Activated T-helper 1 cell treated with anti-CD3 and anti-CD28 coated beads, Interleukin-12 subunit alpha, Interleukin-12 subunit beta, Interleukin-2, Interleukin-4 antibody, amounts not matched to agents 30 ng/mL and 10 ng/mL and 1 ng/mL, durations not matched to agents 14 hours and 24 hours and 36 hours (primary cell): ENCODE results near the gene CDKN2B-AS1. TPM values are rescaled to one million over a fixed set of nuclear protein-coding genes. Genes with fewer than 3 reads are reported as not detected.

Experiments
- DNase-seq: peaks from one replicate; pipeline ENCODE4 v3.0.0; 2021; ENCODE audit warnings: low spot score
- H3K27ac Mint-ChIP-seq: one replicate; pipeline ENCODE4 v1.8.0; 2021; ENCODE audit warnings: mild to moderate bottlenecking, mixed read lengths
- H3K27me3 Mint-ChIP-seq: one replicate; pipeline ENCODE4 v1.8.0; 2022; ENCODE audit warnings: mild to moderate bottlenecking, moderate library complexity, mixed read lengths; ENCODE audit not compliant: insufficient read depth
- H3K36me3 Mint-ChIP-seq: one replicate; pipeline ENCODE4 v1.8.0; 2021; ENCODE audit warnings: low read depth, mixed read lengths
- H3K4me1 Mint-ChIP-seq: one replicate; pipeline ENCODE4 v1.8.0; 2021; ENCODE audit warnings: low read depth, mixed read lengths
- H3K4me3 Mint-ChIP-seq: one replicate; pipeline ENCODE4 v1.8.0; 2021; ENCODE audit warnings: mild to moderate bottlenecking, moderate library complexity, mixed read lengths
- H3K9me3 Mint-ChIP-seq: one replicate; pipeline ENCODE4 v1.8.0; 2021; ENCODE audit warnings: mixed read lengths
- intact Hi-C: fragments of 100-400 bp; cut with micrococcal nuclease; formaldehyde crosslinking; loops from one replicate; pipeline ENCODE4 v1.15.1; 2024
- total RNA-seq: library from RNA; stranded (reverse); gene quantifications from 2 replicates; pipeline ENCODE4 v1.2.3, GENCODE V29; 2022

Gene CDKN2B-AS1
- total RNA-seq, 1 donor from 2014 or later, result 1.4 TPM

DNA sequence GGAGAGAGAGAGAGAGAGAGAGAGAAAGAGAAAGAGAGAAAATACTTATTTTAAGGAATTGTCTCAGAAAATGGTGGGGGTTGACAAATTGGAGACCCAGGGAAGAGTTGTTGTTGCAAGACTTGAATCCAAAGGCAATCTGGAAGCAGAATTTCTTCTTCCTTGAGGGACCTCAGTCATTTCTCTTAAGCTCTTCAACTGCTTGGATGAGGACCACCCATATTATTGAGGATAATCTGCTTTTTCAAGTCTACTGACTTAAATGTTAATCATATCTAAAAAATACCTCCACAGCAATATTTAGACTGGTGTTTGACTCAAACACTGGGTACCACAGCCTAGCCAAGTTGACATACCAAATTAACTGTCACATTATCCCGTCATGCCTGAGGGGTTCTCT, 2.9 kb downstream of the CDKN2B-AS1 start:
- no peak for DNase-seq
- peaks cover 60% of the 10 kb centered on the region for H3K27me3 Mint-ChIP-seq
- H3K4me3 Mint-ChIP-seq, result no peak overlapping the region
- H3K9me3 Mint-ChIP-seq, result no peaks in the 10 kb centered on the region
- intact Hi-C loops, result no loop called here
- peaks cover 30% of the 10 kb centered on the region for H3K4me1 Mint-ChIP-seq
- H3K27ac Mint-ChIP-seq, result no peak overlapping the region
- peaks cover 13% of the 10 kb centered on the region for H3K36me3 Mint-ChIP-seq

- no peak overlapping the region for H3K4me3 Mint-ChIP-seq
- H3K27me3 Mint-ChIP-seq, result peaks cover 64% of the 10 kb centered on the region
Measured at GRCh38 chr9:21998026-21998425, 3.4 kb downstream of the CDKN2B-AS1 start.

GRCh38 chr9:22002038-22002437, 7.4 kb downstream of the CDKN2B-AS1 start:
- DNase-seq, result no peak
- Mint-ChIP-seq H3K27me3 (peaks cover 76% of the 10 kb centered on the region), H3K36me3 (peaks cover 18% of the 10 kb centered on the region), H3K4me3 (no peak overlapping the region), H3K9me3 (no peaks in the 10 kb centered on the region), H3K27ac (no peak overlapping the region), H3K4me1 (peaks cover 22% of the 10 kb centered on the region)
- intact Hi-C loops, result no loop called here

More at GRCh38 chr9:21998026-21998425, 3.4 kb downstream of the CDKN2B-AS1 start:
- Mint-ChIP-seq H3K4me1 (peaks cover 29% of the 10 kb centered on the region), H3K36me3 (peaks cover 14% of the 10 kb centered on the region), H3K9me3 (no peaks in the 10 kb centered on the region), H3K27ac (no peak overlapping the region)
- intact Hi-C loops, result no loop called here
- DNase-seq, result no peak

DNA sequence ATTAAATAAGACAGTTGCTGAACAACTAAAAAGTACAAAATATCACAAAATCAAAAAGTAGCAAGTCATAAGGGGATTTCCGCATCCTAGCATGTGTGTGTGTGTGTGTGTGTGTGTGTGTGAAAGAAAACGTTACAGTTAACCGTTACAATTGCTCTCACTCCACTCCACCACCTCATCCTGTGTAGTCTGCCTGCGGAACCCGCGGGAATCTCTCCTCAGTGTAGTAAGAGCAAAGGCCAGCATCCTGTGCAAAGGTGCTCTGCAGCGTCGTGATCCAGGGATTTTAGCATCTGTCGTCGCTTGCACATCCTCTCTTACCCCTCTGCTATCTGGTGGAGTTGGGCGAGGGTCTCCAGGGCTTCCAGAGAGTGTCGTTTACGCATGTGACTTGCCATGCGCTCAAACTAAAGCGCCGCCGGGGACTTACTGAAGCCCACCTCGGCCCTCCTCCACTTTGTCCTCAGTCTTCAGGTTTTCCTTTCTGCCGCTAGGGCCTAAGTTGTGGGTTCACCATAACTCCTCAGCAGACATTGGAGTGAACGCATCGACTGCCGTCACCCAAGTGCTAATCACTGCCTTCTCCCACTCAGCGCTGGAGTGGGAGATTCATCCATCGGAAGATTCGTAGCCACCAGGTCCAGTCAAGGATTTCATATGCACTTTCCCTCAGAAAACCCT, 10.6 kb downstream of the CDKN2B-AS1 start:
- Mint-ChIP-seq H3K27ac (peak overlapping the region; percentile 50), H3K4me1 (peaks cover 36% of the 10 kb centered on the region), H3K9me3 (no peaks in the 10 kb centered on the region), H3K4me3 (peak overlapping the region; percentile 68), H3K27me3 (peaks cover 74% of the 10 kb centered on the region), H3K36me3 (peaks cover 15% of the 10 kb centered on the region)
- intact Hi-C loops, result no loop called here
- DNase-seq, result no peak

DNA sequence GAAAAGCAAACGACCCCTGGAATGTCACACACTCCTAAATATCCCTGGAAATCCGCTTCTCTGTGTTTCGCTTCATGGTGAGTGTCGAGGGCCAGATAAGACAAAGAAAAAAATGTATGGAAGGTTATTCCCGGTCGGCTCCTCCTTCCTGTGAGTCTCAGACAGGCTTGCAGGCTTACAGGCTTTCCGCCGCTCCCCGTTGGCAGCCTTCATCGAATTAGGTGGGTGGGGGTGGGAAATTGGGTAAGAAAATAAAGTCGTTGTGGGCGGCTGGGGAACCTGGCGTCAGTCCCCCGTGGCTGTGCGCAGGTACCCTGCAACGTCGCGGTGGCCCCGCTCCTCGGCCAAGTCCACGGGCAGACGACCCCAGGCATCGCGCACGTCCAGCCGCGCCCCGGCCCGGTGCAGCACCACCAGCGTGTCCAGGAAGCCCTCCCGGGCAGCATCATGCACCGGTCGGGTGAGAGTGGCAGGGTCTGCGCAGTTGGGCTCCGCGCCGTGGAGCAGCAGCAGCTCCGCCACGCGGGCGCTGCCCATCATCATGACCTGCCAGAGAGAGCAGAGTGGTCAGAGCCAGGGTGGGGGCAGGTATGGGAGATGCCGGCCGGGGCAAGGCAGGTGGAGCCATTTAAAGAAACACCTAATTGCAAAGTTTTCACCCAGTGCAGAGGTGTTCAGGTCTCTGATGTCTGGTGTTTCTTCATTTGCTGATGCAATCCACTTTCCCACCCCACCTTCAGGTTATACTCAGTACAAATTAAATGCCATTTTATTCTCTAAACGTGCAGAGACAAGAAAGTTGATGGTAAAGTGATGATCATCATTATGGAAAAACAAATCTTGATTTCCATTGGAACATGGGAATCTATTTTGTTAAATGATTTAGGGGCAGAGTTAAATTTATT, 11.4 kb downstream of the CDKN2B-AS1 start:
- DNase-seq, result no peak
- Mint-ChIP-seq H3K4me3 (peak overlapping the region; percentile 68), H3K4me1 (peaks cover 36% of the 10 kb centered on the region), H3K36me3 (peaks cover 15% of the 10 kb centered on the region), H3K27me3 (peaks cover 76% of the 10 kb centered on the region), H3K27ac (peak overlapping the region; percentile 43), H3K9me3 (no peaks in the 10 kb centered on the region)
- intact Hi-C loops, result no loop called here

DNA sequence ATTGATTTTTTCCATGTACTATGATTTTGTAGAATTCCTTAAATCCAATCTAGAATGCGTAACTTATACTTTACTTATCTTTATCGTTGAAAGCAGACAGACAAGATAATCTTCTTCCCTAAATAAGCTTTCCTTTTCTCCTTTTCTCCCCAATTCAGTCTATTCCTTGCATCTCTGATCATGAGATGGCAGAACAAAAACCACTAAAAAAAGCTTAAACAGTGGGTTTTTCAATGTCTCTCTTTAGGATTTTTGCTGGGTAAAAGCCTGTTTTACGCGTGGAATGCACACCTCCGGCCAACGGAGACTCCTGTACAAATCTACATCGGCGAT, 13.8 kb downstream of the CDKN2B-AS1 start:
- no peak for DNase-seq
- Mint-ChIP-seq H3K36me3 (peaks cover 14% of the 10 kb centered on the region), H3K9me3 (no peaks in the 10 kb centered on the region), H3K4me3 (peak overlapping the region; percentile 82), H3K27ac (no peak overlapping the region), H3K4me1 (peaks cover 36% of the 10 kb centered on the region), H3K27me3 (peaks cover 64% of the 10 kb centered on the region)
- intact Hi-C loops, result loop anchor here (1.0 to 2.0 kb wide), 11 partner anchors 14 to 444 kb away; partner anchors contain the start of genes CDKN2A and CDKN2B-AS1

DNA sequence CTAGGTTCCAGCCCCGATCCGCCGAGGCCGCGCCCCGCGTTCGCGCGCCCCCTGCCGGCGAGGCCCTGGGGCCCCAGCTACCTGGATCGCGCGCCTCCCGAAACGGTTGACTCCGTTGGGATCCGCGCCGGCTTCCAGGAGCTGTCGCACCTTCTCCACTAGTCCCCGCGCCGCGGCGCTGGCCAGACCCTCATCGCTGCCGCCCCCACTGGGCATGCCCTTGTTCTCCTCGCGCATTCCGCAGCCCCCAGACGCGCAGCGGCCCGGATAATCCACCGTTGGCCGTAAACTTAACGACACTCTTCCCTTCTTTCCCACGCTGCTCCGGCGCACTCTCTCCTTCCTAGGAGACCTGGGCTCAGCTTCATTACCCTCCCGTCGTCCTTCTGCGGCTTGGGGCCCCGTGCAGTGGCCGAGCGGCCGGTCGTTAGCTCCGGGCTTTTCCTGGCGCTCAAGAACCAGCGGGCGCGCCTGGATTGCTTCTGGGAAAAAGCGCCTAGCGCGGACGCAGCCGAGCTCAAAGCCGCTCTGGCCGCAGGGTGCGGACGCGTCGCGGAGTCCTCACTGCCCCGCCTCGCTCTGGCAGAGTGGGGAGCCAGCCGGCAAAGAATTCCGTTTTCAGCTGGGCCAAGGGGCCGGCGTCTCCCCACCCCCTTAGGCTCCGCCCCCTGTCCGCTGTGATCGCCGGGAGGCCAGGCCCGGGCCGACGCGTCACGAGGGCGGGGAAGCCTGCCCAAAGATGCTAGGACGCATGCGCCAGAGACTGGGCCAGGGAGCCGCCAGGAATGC, 14.3 kb downstream of the CDKN2B-AS1 start, which contains the start of gene CDKN2B:
CDKN2B (minus strand) TSS at position 589 of the 789 bp plus-strand sequence; CDS start at position 237, 352 bp downstream.
- DNase-seq, result peak; percentile 66
- H3K27ac Mint-ChIP-seq, result no peak within 1 kb of the TSS

DNA sequence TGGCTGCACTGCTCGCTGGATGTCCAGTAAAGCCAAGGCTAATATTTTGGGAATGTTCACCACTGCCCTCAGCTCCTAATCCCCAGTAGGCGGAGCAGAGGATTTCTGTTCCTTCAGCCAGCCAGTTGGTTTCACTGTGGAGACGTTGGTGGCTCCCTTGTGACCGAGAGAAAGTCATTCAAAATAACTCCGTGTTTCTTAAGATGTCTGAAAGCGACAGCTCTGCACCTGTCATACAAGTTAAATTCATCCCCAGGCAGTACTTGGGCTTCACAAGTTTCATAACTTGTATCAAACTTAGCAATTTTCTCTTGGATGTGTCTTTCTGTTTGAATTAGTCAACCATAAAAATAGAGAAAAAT, 14.9 kb downstream of the CDKN2B-AS1 start:
- intact Hi-C loops, result loop anchor here (2.0 kb wide), 3 partner anchors 31 to 229 kb away; no protein-coding TSS in a partner anchor
- Mint-ChIP-seq H3K9me3 (no peaks in the 10 kb centered on the region), H3K36me3 (peaks cover 12% of the 10 kb centered on the region), H3K27me3 (peaks cover 60% of the 10 kb centered on the region), H3K27ac (no peak overlapping the region), H3K4me3 (peak overlapping the region; percentile 82), H3K4me1 (peaks cover 35% of the 10 kb centered on the region)
- DNase-seq, result no peak

More for the DNA sequence above, 14.3 kb downstream of the CDKN2B-AS1 start, which contains the start of gene CDKN2B:
- H3K36me3 Mint-ChIP-seq, result peaks cover 12% of the 10 kb centered on the region
- peak within 1 kb of the TSS; percentile 82 for H3K4me3 Mint-ChIP-seq
- peaks cover 65% of the 10 kb centered on the region for H3K27me3 Mint-ChIP-seq
- peaks cover 36% of the 10 kb centered on the region for H3K4me1 Mint-ChIP-seq
- intact Hi-C loops, result loop anchor here (1.0 to 2.0 kb wide), 11 partner anchors 15 to 443 kb away; partner anchors contain the start of genes CDKN2A and CDKN2B-AS1
- H3K9me3 Mint-ChIP-seq, result no peaks in the 10 kb centered on the region

GRCh38 chr9:22010866-22011625, 16.5 kb downstream of the CDKN2B-AS1 start:
- DNase-seq, result no peak
- peaks cover 2% of the 10 kb centered on the region for H3K36me3 Mint-ChIP-seq
- peaks cover 21% of the 10 kb centered on the region for H3K4me1 Mint-ChIP-seq
- H3K9me3 Mint-ChIP-seq, result no peaks in the 10 kb centered on the region
- H3K4me3 Mint-ChIP-seq, result no peak overlapping the region
- H3K27ac Mint-ChIP-seq, result no peak overlapping the region
- peaks cover 44% of the 10 kb centered on the region for H3K27me3 Mint-ChIP-seq
- intact Hi-C loops, result no loop called here

DNA sequence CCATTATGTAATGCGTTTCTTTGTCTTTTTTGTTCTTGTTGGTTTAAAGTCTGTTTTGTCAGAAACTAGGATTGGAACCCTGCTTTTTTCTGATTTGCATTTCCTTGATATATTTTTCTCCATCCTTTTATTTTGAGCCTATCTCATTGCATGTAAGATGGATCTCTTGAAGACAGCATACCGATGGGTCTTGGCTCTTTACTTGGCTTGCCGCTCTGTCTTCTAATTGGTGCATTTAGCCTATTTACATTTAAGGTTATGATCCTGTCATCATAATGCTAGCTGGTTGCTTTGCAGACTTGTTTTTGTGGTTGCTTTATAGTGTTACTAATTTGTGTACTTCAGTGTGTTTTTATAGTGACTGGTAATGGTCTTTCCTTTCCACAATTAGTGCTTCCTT, 27.8 kb downstream of the CDKN2B-AS1 start:
- intact Hi-C loops, result no loop called here
- H3K27me3 Mint-ChIP-seq, result peaks cover 33% of the 10 kb centered on the region
- H3K36me3 Mint-ChIP-seq, result peaks cover 2% of the 10 kb centered on the region
- peaks cover 5% of the 10 kb centered on the region for H3K9me3 Mint-ChIP-seq
- no peak for DNase-seq
- no peak overlapping the region for H3K27ac Mint-ChIP-seq
- H3K4me1 Mint-ChIP-seq, result no peaks in the 10 kb centered on the region
- H3K4me3 Mint-ChIP-seq, result no peak overlapping the region

GRCh38 chr9:22026696-22027095, 32.1 kb downstream of the CDKN2B-AS1 start:
- Mint-ChIP-seq H3K4me1 (peaks cover 8% of the 10 kb centered on the region), H3K4me3 (no peak overlapping the region), H3K36me3 (no peaks in the 10 kb centered on the region), H3K9me3 (no peaks in the 10 kb centered on the region), H3K27me3 (peaks cover 19% of the 10 kb centered on the region), H3K27ac (no peak overlapping the region)
- intact Hi-C loops, result no loop called here
- DNase-seq, result no peak

DNA sequence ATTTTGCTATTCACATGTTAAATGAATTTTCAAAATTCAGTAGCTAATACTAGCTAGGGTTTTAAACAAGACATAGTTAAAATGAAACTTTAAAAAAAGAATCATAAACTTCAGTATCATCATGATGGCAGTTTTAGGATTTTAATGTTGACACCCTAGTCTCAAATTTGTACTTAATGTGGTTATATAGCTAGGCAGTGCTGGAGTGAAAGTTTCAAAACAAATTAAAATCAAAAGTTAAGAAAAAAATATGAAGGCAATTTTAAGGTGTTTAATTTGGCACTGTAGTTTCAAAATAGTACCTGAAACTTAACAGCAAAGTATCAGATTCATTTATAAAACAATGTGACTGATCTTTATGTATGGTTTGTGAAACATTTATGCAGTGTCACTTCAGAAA, 33.8 kb downstream of the CDKN2B-AS1 start:
- Mint-ChIP-seq H3K27ac (no peak overlapping the region), H3K4me1 (peaks cover 8% of the 10 kb centered on the region), H3K4me3 (no peak overlapping the region), H3K27me3 (peaks cover 25% of the 10 kb centered on the region), H3K9me3 (no peaks in the 10 kb centered on the region), H3K36me3 (peaks cover 2% of the 10 kb centered on the region)
- no peak for DNase-seq
- intact Hi-C loops, result no loop called here
